Ovary (tissue), 10 donors: Measurements from ENCODE around the gene AUH. TPM values are rescaled to one million over a fixed set of nuclear protein-coding genes. Genes with fewer than 3 reads are reported as not detected.

Experiments
- DNase-seq, 5 donors: peaks; one replicate each; pipeline ENCODE4 v3.0.0-alpha.2; 2019 to 2020
- H3K27ac ChIP-seq, 2 donors: fragments of 200-600 bp; one replicate each; pipeline versions ENCODE4 v1.5.1 to v1.8.0; 2019 to 2022
- H3K27me3 ChIP-seq: fragments of 200-600 bp; one replicate; pipeline ENCODE4 v1.8.0; 2022
- H3K36me3 ChIP-seq: fragments of 200-600 bp; sonication (generic); one replicate; pipeline ENCODE4 v1.5.1; 2019
- H3K4me1 ChIP-seq: one replicate; pipeline ENCODE4 v1.8.1; 2013; ENCODE audit warnings: mild to moderate bottlenecking, moderate library complexity; ENCODE audit not compliant: insufficient read depth
- H3K4me3 ChIP-seq: fragments of 200-600 bp; sonication (generic); one replicate; pipeline ENCODE4 v1.5.1; 2017
- H3K9me3 ChIP-seq, 2 donors: fragments of 200-600 bp in 1 of 2; sonication (generic) in 1 of 2; one replicate each; pipeline versions ENCODE4 v1.5.1 to v1.8.1; 2013 to 2019; ENCODE audit warnings: mild to moderate bottlenecking in 1 of 2, moderate library complexity in 1 of 2
- EP300 ChIP-seq: sonication (generic); formaldehyde crosslinking; IDR thresholded peaks from one replicate; pipeline ENCODE4 v1.6.1; 2017; ENCODE audit warnings: antibody characterized with exemption
- POLR2A ChIP-seq: fragments of 450-650 bp; IDR thresholded peaks from one replicate; pipeline ENCODE4 v1.6.1; 2017; ENCODE audit warnings: antibody characterized with exemption, mild to moderate bottlenecking, moderate library complexity
- WGBS, 3 donors: extraction: QIAGEN DNeasy Blood & Tissue Kit in 1 of 3; methylation state at CpG; one replicate each; pipeline versions ENCODE4 v1.1.5 to v1.1.7; 2013 to 2017; 5-methylcytosine and 5-hydroxymethylcytosine counted together
- intact Hi-C, 4 donors: fragments of 100-400 bp; cut with DNase I; formaldehyde crosslinking; loops; one replicate each; pipeline versions ENCODE4 v1.11.0 to v1.15.1; 2022 to 2023
- long read RNA-seq, 3 donors: library from polyadenylated mRNA in 2 of 3; unstranded in 2 of 3; transcript quantifications; one replicate each; pipeline ENCODE4 v2.0.0 and lab custom pipeline, GENCODE V29; 2021 to 2026
- polyA plus RNA-seq, 2 donors: library from polyadenylated mRNA; stranded (reverse); fragments of 200-250 nt in 1 of 2; fragments of 350-450 nt in 1 of 2; fragmentation: Illumina TruSeq in 1 of 2; extraction: RNeasy Lipid Tissue Mini Kit (QIAGEN cat#74804) in 1 of 2; gene quantifications; one replicate each; pipeline ENCODE4 v1.2.3, GENCODE V29; 2013 to 2014
- total RNA-seq, 7 donors: library from RNA; depleted of rRNA in 2 of 7; stranded (reverse); fragments of >200 nt in 2 of 7; fragmentation: NEBNext Ultra II Directional in 3 of 7; extraction: Animal tissue kit (Norgen Biotek cat#: 25700) in 3 of 7; gene quantifications; one replicate each; pipeline versions ENCODE4 v1.1.0 to v1.2.4, GENCODE V29; 2016 to 2023
- TF ChIP-seq, protein P1 (sequence below), 3 donors: fragments of 450-650 bp in 2 of 3; fragments of 200-600 bp in 1 of 3; IDR thresholded peaks; one replicate each; pipeline versions ENCODE4 v1.5.1 to v1.8.0; 2016 to 2022; ENCODE audit warnings: antibody characterized with exemption in 3 of 3, mild to moderate bottlenecking in 1 of 3
- donor health status: DM: no; HTN: no; CAD: no; lungs with moderate emphysema.
- donor health status: DM: no; HTN: no; CAD: no.
- donor health status: Bipolar disorder and iron deficiency.
- donor health status: DM: yes; HTN: yes; CAD: no.
- donor health status: DM: no; HTN: no; CAD: no.
- donor health status: DM: yes; HTN: yes; CAD: no.

Gene AUH
- total RNA-seq = 10 to 100 TPM; 12.0 to 48.5 (median 23.2) TPM
- 10 to 100 TPM; 15.6 to 18.2 TPM for polyA plus RNA-seq
- long read RNA-seq, donor 1, transcript AUH-202 (10 exons, 1,577 nt) = major isoform, 24 of 38 reads
- long read RNA-seq, donor 1, partial matches to known transcripts = 0 of 38 reads
- long read RNA-seq, donor 1, other reads (novel, unspliced or antisense) = 13 of 38 reads
- long read RNA-seq, donor 2, partial matches to known transcripts = 0 of 4 reads
- long read RNA-seq, donor 2, other reads (novel, unspliced or antisense) = 0 of 4 reads
- long read RNA-seq, donor 3, transcript AUH-202 (10 exons, 1,577 nt) = major isoform, 5 of 14 reads
- long read RNA-seq, donor 3, partial matches to known transcripts = 0 of 14 reads
- long read RNA-seq, donor 3, other reads (novel, unspliced or antisense) = 8 of 14 reads

GRCh38 chr9:91361291-91362050 lies at the start of gene AUH:
Gene AUH (minus strand): TSS chr9:91361918. CDS start chr9:91361889, 29 bp downstream.
- Histone ChIP-seq H3K9me3 (no peaks in the 10 kb centered on the region), H3K27me3 (no peaks in the 10 kb centered on the region), H3K4me1 (peaks cover 3% of the 10 kb centered on the region), H3K27ac (peak within 1 kb of the TSS; percentile 87), H3K36me3 (no peaks in the 10 kb centered on the region), H3K4me3 (peak within 1 kb of the TSS; percentile 100)
- TF ChIP-seq, protein P1, sequence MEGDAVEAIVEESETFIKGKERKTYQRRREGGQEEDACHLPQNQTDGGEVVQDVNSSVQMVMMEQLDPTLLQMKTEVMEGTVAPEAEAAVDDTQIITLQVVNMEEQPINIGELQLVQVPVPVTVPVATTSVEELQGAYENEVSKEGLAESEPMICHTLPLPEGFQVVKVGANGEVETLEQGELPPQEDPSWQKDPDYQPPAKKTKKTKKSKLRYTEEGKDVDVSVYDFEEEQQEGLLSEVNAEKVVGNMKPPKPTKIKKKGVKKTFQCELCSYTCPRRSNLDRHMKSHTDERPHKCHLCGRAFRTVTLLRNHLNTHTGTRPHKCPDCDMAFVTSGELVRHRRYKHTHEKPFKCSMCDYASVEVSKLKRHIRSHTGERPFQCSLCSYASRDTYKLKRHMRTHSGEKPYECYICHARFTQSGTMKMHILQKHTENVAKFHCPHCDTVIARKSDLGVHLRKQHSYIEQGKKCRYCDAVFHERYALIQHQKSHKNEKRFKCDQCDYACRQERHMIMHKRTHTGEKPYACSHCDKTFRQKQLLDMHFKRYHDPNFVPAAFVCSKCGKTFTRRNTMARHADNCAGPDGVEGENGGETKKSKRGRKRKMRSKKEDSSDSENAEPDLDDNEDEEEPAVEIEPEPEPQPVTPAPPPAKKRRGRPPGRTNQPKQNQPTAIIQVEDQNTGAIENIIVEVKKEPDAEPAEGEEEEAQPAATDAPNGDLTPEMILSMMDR (IDR thresholded peaks at IDR 0.05) = no peak
- TF ChIP-seq EP300 (no peak), POLR2A (peak; percentile 49)
- peak; percentile 84 to 94 (median 90) for DNase-seq
- 0 to 1% (median 0%) methylated on average over 47 to 82 of the region's 82 CpGs for WGBS, 3 donors
- intact Hi-C loops = loop anchor here in 1 of 4 donors (5.0 kb wide), 1 partner anchor 61 kb away; the partner anchor contains the start of gene NFIL3

GRCh38 chr9:91411096-91411771 lies 49.5 kb upstream of the AUH start:
- intact Hi-C loops = no loop called here
- 69 to 73% (median 72%) methylated on average over 5 of the region's 5 CpGs for WGBS, 3 donors
- TF ChIP-seq POLR2A = no peak
- TF ChIP-seq EP300 = no peak
- TF ChIP-seq, protein P1 (IDR thresholded peaks at IDR 0.05) = no peak

DNA sequence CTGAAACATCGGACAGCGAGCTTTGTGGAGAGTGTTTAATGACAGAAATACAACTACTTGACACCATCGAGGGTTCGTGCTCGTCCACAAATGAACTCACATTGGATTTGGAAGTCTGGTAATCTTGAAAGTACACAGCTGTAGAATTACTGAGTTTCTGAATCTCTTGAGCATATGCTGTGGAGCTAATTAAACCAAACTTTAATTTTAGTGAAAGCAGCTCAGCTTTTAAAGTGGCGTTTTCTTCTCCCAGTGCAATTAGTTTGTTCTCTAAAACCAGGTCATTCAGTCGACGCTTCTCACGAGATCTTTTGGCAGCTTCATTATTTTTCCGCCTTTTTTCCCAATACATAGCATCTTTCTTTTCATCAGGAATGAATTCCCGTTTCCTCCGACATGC lies 48.4 kb upstream of the AUH start:
- no peak overlapping the region for H3K27ac ChIP-seq
- no peak overlapping the region for H3K4me3 ChIP-seq
- H3K9me3 ChIP-seq = no peaks in the 10 kb centered on the region
- H3K36me3 ChIP-seq = no peaks in the 10 kb centered on the region
- 93 to 94% (median 94%) methylated on average over 12 of the region's 12 CpGs for WGBS, 3 donors
- DNase-seq = no peak
- no peaks in the 10 kb centered on the region for H3K4me1 ChIP-seq
- TF ChIP-seq, protein P1 (IDR thresholded peaks at IDR 0.05) = no peak
- no peaks in the 10 kb centered on the region for H3K27me3 ChIP-seq
- intact Hi-C loops = no loop called here

More at GRCh38 chr9:91411096-91411771, 49.5 kb upstream of the AUH start:
- Histone ChIP-seq H3K4me3 (no peak overlapping the region), H3K36me3 (no peaks in the 10 kb centered on the region), H3K9me3 (no peaks in the 10 kb centered on the region), H3K27ac (no peak overlapping the region), H3K27me3 (no peaks in the 10 kb centered on the region), H3K4me1 (peaks cover 1% of the 10 kb centered on the region)
- DNase-seq = no peak

GRCh38 chr9:91408475-91408874 lies 46.8 kb upstream of the AUH start:
- DNase-seq = no peak
- Histone ChIP-seq H3K4me1 (no peaks in the 10 kb centered on the region), H3K9me3 (no peaks in the 10 kb centered on the region), H3K27me3 (no peaks in the 10 kb centered on the region), H3K36me3 (no peaks in the 10 kb centered on the region), H3K4me3 (no peak overlapping the region), H3K27ac (no peak overlapping the region)
- TF ChIP-seq EP300 (no peak), POLR2A (no peak)
- TF ChIP-seq, protein P1 (IDR thresholded peaks at IDR 0.05) = no peak
- intact Hi-C loops = no loop called here
- WGBS, 3 donors = 92 to 94% (median 93%) methylated on average over 1 of the region's 1 CpG
